Right atrium auricular region (tissue), 2 donors: ENCODE measurements around the gene ZNF628. TPM values are rescaled to one million over a fixed set of nuclear protein-coding genes. Genes with fewer than 3 reads are reported as not detected.
A peak's percentile ranks its signal among the peaks of the same experiment; 100 is the strongest.

Experiments
- DNase-seq: peaks from one replicate; pipeline ENCODE4 v3.0.0-alpha.2; 2019; ENCODE audit warnings: low spot score
- H3K27ac ChIP-seq, 2 donors: fragments of 200-600 bp; sonication (generic); 1 replicate in 1 of 2; 2 replicates in 1 of 2; pipeline ENCODE4 v1.5.1; 2016 to 2019
- H3K27me3 ChIP-seq, 2 donors: fragments of 200-600 bp; sonication (generic); one replicate each; pipeline versions ENCODE4 v1.5.1 to v1.6.0; 2017 to 2019
- H3K36me3 ChIP-seq: fragments of 200-600 bp; sonication (generic); one replicate; pipeline ENCODE4 v1.5.1; 2016
- H3K4me1 ChIP-seq, 2 donors: fragments of 200-600 bp; sonication (generic); one replicate each; pipeline versions ENCODE4 v1.5.1 to v1.6.0; 2017 to 2019
- H3K4me3 ChIP-seq, 2 donors: fragments of 200-600 bp; sonication (generic); 1 replicate in 1 of 2; 2 replicates in 1 of 2; pipeline ENCODE4 v1.5.1; 2017 to 2019; ENCODE audit warnings: mild to moderate bottlenecking in 1 of 2, moderate library complexity in 1 of 2
- H3K9me3 ChIP-seq, 2 donors: fragments of 200-600 bp; sonication (generic); one replicate each; pipeline ENCODE4 v1.5.1; 2019
- total RNA-seq, 2 donors: library from RNA; depleted of rRNA; stranded (reverse); fragments of >200 nt; gene quantifications; one replicate each; pipeline ENCODE4 v1.1.0, GENCODE V29; 2016
- TF ChIP-seq, protein P1 (sequence below), 2 donors: fragments of 200-600 bp; sonication (generic); IDR thresholded peaks; one replicate each; pipeline ENCODE4 v1.5.1; 2019; ENCODE audit warnings: antibody characterized with exemption in 2 of 2

ZNF628 gene
- total RNA-seq, 2 donors from 2014 or later = 5.6 to 13.2 TPM

DNA sequence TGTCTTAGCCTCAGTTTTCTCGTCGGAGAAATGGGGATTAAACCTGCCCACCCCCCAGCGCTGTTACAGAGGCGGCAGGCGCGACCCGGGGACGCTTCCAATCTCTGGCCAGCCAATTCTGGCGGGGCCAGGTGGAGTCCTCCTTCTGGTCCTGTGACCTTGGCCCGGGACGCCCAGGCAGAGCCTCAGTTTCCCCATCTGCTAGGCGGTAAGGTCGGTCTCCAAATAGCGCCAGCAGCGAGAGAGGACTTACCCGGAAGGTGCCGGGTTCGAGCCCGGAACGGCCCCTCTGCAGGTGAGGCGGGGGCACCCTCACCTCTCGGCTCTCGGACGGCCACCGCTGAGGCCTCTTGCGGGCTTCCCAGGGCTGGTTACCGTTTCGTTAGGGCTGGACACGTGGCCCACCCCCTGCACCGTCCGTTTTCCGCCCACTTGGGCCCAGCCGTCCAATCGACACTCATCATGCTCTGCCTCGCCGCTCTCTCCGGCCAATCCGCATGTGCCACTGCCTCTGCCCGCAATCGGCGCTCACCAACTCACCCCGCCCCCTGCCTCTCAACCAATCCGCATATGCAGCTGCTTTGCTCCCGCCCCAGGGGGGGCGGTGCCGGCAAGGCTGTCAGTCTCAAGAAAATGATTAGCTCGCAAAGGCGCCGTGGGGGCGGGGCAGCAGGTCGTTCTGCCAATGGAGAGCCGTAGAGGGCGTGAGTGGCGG, 15.0 kb upstream of the ZNF628 start, which contains the start of gene ISOC2:
Gene ISOC2, minus strand, starts transcription at position 384 of the 715 bp plus-strand sequence. CDS start 5,156 bp downstream, outside the sequence.
- H3K4me1 ChIP-seq = peaks cover 0 to 30% of the 10 kb centered on the region in 2 donors
- peak within 1 kb of the TSS; percentile 83 to 94 for H3K27ac ChIP-seq
- no peaks in the 10 kb centered on the region for H3K9me3 ChIP-seq
- H3K27me3 ChIP-seq = no peaks in the 10 kb centered on the region
- no peaks in the 10 kb centered on the region for H3K36me3 ChIP-seq
- peak within 1 kb of the TSS; percentile 67 to 81 for H3K4me3 ChIP-seq
- DNase-seq = peak; percentile 100
- TF ChIP-seq, protein P1, sequence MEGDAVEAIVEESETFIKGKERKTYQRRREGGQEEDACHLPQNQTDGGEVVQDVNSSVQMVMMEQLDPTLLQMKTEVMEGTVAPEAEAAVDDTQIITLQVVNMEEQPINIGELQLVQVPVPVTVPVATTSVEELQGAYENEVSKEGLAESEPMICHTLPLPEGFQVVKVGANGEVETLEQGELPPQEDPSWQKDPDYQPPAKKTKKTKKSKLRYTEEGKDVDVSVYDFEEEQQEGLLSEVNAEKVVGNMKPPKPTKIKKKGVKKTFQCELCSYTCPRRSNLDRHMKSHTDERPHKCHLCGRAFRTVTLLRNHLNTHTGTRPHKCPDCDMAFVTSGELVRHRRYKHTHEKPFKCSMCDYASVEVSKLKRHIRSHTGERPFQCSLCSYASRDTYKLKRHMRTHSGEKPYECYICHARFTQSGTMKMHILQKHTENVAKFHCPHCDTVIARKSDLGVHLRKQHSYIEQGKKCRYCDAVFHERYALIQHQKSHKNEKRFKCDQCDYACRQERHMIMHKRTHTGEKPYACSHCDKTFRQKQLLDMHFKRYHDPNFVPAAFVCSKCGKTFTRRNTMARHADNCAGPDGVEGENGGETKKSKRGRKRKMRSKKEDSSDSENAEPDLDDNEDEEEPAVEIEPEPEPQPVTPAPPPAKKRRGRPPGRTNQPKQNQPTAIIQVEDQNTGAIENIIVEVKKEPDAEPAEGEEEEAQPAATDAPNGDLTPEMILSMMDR (IDR thresholded peaks at IDR 0.05) = no peak

GRCh38 chr19:55461974-55462626, 14.3 kb upstream of the ZNF628 start:
- Histone ChIP-seq H3K27me3 (no peaks in the 10 kb centered on the region), H3K36me3 (no peaks in the 10 kb centered on the region), H3K9me3 (no peaks in the 10 kb centered on the region), H3K4me3 (peak overlapping the region; percentile 44 to 67), H3K4me1 (peaks cover 0 to 30% of the 10 kb centered on the region in 2 donors), H3K27ac (peak overlapping the region; percentile 71 to 80)
- TF ChIP-seq, protein P1 (IDR thresholded peaks at IDR 0.05) = no peak
- DNase-seq = no peak

- DNase-seq = no peak
- no peaks in the 10 kb centered on the region for H3K9me3 ChIP-seq
- H3K4me3 ChIP-seq = no peak overlapping the region
- H3K27ac ChIP-seq = no peak overlapping the region
- no peaks in the 10 kb centered on the region for H3K27me3 ChIP-seq
- TF ChIP-seq, protein P1 (IDR thresholded peaks at IDR 0.05) = no peak
- H3K36me3 ChIP-seq = no peaks in the 10 kb centered on the region
- peaks cover 0 to 34% of the 10 kb centered on the region in 2 donors for H3K4me1 ChIP-seq
These were observed 13.7 kb upstream of the ZNF628 start for GRCh38 chr19:55462722-55463121.

DNA sequence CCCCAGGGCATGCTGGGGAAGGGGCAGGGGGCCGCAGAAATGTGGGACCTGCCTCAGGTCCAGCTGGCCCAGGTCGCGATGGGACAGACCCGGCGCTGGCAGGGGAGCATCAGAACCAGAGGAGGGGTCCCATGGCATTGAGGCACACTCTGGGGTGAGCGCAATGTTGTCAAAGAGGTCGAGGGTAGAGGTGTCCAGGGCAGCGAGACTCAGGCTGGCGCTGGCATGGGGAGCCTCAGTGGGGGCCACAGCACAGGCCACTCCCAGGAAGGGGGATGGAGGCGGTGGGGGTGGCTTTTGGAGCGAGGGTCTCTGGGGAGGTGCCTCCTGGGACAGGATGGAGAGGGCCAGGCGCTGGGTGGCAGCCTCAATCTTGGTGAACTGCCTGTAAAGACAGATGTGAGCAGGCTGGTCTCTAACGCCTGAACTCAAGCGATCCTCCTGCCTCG, 12.8 kb upstream of the ZNF628 start:
- no peak overlapping the region for H3K27ac ChIP-seq
- H3K4me3 ChIP-seq = no peak overlapping the region
- no peaks in the 10 kb centered on the region for H3K36me3 ChIP-seq
- TF ChIP-seq, protein P1 (IDR thresholded peaks at IDR 0.05) = no peak
- no peak for DNase-seq
- H3K27me3 ChIP-seq = no peaks in the 10 kb centered on the region
- no peaks in the 10 kb centered on the region for H3K9me3 ChIP-seq
- H3K4me1 ChIP-seq = peaks cover 0 to 39% of the 10 kb centered on the region in 2 donors

- Histone ChIP-seq H3K36me3 (no peaks in the 10 kb centered on the region), H3K27ac (no peak overlapping the region), H3K27me3 (no peaks in the 10 kb centered on the region), H3K9me3 (no peaks in the 10 kb centered on the region), H3K4me1 (peaks cover 0 to 39% of the 10 kb centered on the region in 2 donors), H3K4me3 (no peak overlapping the region)
- no peak for DNase-seq
- TF ChIP-seq, protein P1 (IDR thresholded peaks at IDR 0.05) = no peak
These were observed 12.3 kb upstream of the ZNF628 start for GRCh38 chr19:55464039-55464661.
